ENCODE data around the gene PUS3.

PUS3 gene

GRCh38 chr11:125902927-125903710 is at the start of gene PUS3:
Gene PUS3 (minus strand): TSS chr11:125903206. CDS start chr11:125896284, 6,922 bp downstream.
- peak within 1 kb of the TSS; percentile 86 for H3K4me3 ChIP-seq (ENCODE audit: low read depth, low read length)
- no peak for TF ChIP-seq CTCF (IDR thresholded peaks at IDR 0.05; ENCODE audit: low read depth, low read length)

- H3K4me3 ChIP-seq (ENCODE audit: low read depth, low read length): no peak overlapping the region
- TF ChIP-seq CTCF (IDR thresholded peaks at IDR 0.05; ENCODE audit: low read depth, low read length): no peak
Observed at GRCh38 chr11:125952559-125952958, 49.6 kb upstream of the PUS3 start.

- no peak overlapping the region for H3K4me3 ChIP-seq (ENCODE audit: low read depth, low read length)
- no peak for TF ChIP-seq CTCF (IDR thresholded peaks at IDR 0.05; ENCODE audit: low read depth, low read length)
Observed at GRCh38 chr11:125951731-125952130, 48.7 kb upstream of the PUS3 start.

- H3K4me3 ChIP-seq (ENCODE audit: low read depth, low read length): no peak overlapping the region
- TF ChIP-seq CTCF (IDR thresholded peaks at IDR 0.05; ENCODE audit: low read depth, low read length): no peak
Observed at GRCh38 chr11:125950696-125951651, 48.0 kb upstream of the PUS3 start.

- H3K4me3 ChIP-seq (ENCODE audit: low read depth, low read length): no peak overlapping the region
- no peak for TF ChIP-seq CTCF (IDR thresholded peaks at IDR 0.05; ENCODE audit: low read depth, low read length)
Observed at GRCh38 chr11:125950178-125950490, 47.1 kb upstream of the PUS3 start.

- no peak for TF ChIP-seq CTCF (IDR thresholded peaks at IDR 0.05; ENCODE audit: low read depth, low read length)
- no peak overlapping the region for H3K4me3 ChIP-seq (ENCODE audit: low read depth, low read length)
Observed at GRCh38 chr11:125949271-125950177, 46.5 kb upstream of the PUS3 start.

Data from WI38 (cell line).